Measurements from ENCODE around the gene SPDYE6. TPM values are rescaled to one million over a fixed set of nuclear protein-coding genes. Genes with fewer than 3 reads are reported as not detected.

SPDYE6 gene
- total RNA-seq, 1 donor from 2014 or later = not detected

DNA sequence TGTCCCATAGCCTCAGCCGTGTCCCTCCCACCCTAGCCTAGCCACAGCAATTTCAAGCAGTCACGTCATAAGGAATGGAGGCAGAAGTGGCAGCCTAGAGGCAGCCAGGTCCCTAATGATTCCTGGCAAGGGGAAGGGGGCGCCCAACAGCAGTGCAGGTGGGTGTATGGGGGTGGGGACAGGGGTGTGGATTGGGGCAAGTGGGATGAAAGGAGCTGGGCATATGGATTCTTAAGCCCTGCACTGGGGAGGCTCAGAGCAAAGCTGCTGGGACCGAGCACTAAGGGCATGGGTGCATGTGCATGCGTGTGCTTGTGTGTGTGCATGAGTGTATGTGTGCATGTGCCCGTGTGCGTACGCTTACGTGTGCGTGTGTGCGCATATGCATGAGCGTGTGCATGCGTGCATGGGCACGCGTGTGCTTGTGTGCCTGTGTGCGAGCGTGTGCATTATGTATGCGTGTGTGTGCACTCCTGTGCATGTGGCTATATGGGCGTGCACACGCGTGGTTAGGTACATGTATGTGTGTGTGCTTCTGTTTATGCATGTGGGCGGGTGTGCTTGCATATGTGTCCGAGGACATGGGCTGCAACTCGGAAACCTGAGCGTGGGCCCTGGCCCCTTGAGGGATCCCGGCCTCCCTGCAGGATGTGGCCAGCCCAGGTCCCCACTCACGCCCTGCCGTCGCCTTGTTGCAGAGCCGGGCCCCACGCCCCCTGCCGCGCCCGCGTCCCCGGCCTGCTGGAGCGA, 35.5 kb downstream of the SPDYE6 start:
- H3K9me3 Mint-ChIP-seq (ENCODE audit: low read depth) = no peaks in the 10 kb centered on the region
- no peak overlapping the region for H3K27ac Mint-ChIP-seq
- H3K27me3 Mint-ChIP-seq = peaks cover 15% of the 10 kb centered on the region
- TF ChIP-seq, protein P1, sequence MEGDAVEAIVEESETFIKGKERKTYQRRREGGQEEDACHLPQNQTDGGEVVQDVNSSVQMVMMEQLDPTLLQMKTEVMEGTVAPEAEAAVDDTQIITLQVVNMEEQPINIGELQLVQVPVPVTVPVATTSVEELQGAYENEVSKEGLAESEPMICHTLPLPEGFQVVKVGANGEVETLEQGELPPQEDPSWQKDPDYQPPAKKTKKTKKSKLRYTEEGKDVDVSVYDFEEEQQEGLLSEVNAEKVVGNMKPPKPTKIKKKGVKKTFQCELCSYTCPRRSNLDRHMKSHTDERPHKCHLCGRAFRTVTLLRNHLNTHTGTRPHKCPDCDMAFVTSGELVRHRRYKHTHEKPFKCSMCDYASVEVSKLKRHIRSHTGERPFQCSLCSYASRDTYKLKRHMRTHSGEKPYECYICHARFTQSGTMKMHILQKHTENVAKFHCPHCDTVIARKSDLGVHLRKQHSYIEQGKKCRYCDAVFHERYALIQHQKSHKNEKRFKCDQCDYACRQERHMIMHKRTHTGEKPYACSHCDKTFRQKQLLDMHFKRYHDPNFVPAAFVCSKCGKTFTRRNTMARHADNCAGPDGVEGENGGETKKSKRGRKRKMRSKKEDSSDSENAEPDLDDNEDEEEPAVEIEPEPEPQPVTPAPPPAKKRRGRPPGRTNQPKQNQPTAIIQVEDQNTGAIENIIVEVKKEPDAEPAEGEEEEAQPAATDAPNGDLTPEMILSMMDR (IDR thresholded peaks at IDR 0.05; ENCODE audit: unreplicated experiment) = no peak
- peaks cover 5% of the 10 kb centered on the region for H3K36me3 Mint-ChIP-seq (ENCODE audit: insufficient read depth)
- no peak overlapping the region for H3K4me3 Mint-ChIP-seq (ENCODE audit: low read depth)
- no peak for DNase-seq (ENCODE audit: low spot score, unreplicated experiment)
- H3K4me1 Mint-ChIP-seq (ENCODE audit: low read depth) = no peaks in the 10 kb centered on the region

DNA sequence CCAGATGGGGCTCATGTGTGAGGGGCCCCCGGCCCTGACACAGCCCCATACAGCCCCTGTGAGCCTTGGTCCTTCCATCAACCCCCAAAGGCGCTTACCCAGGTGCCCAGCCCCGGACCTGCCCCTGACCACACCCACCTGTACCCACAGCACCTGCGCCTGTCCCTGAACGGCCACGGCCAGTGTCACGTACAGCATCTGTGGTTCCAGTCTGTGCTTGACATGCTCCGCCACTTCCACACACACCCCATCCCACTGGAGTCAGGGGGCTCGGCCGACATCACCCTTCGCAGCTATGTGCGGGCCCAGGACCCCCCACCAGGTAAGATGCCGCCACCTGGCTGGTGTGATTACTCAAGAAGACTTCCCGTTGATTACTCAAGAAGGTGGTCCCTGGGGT, 36.1 kb downstream of the SPDYE6 start:
- no peak for DNase-seq (ENCODE audit: low spot score, unreplicated experiment)
- Mint-ChIP-seq H3K27ac (no peak overlapping the region), H3K36me3 (ENCODE audit: insufficient read depth) (peaks cover 5% of the 10 kb centered on the region), H3K9me3 (ENCODE audit: low read depth) (no peaks in the 10 kb centered on the region), H3K27me3 (peaks cover 15% of the 10 kb centered on the region), H3K4me1 (ENCODE audit: low read depth) (no peaks in the 10 kb centered on the region), H3K4me3 (ENCODE audit: low read depth) (no peak overlapping the region)
- TF ChIP-seq, protein P1 (IDR thresholded peaks at IDR 0.05; ENCODE audit: unreplicated experiment) = no peak

DNA sequence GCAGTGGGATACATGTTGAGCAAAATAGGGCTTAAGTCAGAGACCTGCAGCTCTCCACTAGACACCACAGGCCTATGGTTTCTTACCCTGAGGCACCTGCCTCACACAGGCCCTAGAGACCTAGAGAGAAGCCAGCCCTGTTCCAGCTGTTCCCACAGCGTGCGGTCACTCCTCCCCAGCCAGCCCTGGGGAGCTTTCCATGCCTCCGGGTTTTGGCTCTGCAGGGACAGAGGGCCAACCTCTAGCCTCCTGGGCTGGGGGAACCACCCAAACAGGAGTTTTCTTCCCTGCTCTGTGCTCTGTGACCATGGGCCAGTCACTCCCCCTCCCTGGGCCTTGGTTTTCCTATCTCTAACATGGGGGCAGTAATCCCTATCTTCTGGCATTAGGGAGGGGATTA, 36.6 kb downstream of the SPDYE6 start:
- Mint-ChIP-seq H3K4me1 (ENCODE audit: low read depth) (no peaks in the 10 kb centered on the region), H3K4me3 (ENCODE audit: low read depth) (no peak overlapping the region), H3K27me3 (peaks cover 15% of the 10 kb centered on the region), H3K27ac (no peak overlapping the region), H3K36me3 (ENCODE audit: insufficient read depth) (peaks cover 7% of the 10 kb centered on the region), H3K9me3 (ENCODE audit: low read depth) (no peaks in the 10 kb centered on the region)
- TF ChIP-seq, protein P1 (IDR thresholded peaks at IDR 0.05; ENCODE audit: unreplicated experiment) = no peak
- no peak for DNase-seq (ENCODE audit: low spot score, unreplicated experiment)

DNA sequence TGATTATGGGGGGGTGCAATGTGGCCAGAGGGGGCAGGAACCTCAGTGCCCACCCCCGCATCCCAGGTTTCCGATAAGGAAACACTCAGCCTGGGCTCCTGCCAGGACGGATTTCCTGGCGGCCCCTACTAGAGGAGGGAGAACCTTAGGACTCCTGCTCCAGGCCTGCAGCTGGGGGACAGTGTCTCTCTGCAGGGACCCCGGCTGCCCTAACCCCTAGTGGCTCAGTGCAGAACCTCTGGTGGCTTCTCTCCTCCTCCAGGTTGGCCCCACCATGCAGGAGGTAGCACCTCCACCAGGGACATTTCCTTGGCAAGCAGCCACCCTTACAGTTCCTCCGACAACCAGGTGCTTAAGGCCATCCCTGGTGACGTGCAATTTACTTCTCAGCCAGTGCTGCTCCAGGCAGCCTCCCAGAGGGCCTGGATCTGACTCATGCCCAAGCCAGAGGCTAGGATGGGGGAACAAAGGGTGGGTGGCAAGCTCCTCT, 37.7 kb downstream of the SPDYE6 start:
- no peak for DNase-seq (ENCODE audit: low spot score, unreplicated experiment)
- H3K27me3 Mint-ChIP-seq = peaks cover 15% of the 10 kb centered on the region
- TF ChIP-seq, protein P1 (IDR thresholded peaks at IDR 0.05; ENCODE audit: unreplicated experiment) = no peak
- H3K4me1 Mint-ChIP-seq (ENCODE audit: low read depth) = no peaks in the 10 kb centered on the region
- H3K4me3 Mint-ChIP-seq (ENCODE audit: low read depth) = no peak overlapping the region
- H3K27ac Mint-ChIP-seq = no peak overlapping the region
- H3K36me3 Mint-ChIP-seq (ENCODE audit: insufficient read depth) = peaks cover 7% of the 10 kb centered on the region
- no peaks in the 10 kb centered on the region for H3K9me3 Mint-ChIP-seq (ENCODE audit: low read depth)

DNA sequence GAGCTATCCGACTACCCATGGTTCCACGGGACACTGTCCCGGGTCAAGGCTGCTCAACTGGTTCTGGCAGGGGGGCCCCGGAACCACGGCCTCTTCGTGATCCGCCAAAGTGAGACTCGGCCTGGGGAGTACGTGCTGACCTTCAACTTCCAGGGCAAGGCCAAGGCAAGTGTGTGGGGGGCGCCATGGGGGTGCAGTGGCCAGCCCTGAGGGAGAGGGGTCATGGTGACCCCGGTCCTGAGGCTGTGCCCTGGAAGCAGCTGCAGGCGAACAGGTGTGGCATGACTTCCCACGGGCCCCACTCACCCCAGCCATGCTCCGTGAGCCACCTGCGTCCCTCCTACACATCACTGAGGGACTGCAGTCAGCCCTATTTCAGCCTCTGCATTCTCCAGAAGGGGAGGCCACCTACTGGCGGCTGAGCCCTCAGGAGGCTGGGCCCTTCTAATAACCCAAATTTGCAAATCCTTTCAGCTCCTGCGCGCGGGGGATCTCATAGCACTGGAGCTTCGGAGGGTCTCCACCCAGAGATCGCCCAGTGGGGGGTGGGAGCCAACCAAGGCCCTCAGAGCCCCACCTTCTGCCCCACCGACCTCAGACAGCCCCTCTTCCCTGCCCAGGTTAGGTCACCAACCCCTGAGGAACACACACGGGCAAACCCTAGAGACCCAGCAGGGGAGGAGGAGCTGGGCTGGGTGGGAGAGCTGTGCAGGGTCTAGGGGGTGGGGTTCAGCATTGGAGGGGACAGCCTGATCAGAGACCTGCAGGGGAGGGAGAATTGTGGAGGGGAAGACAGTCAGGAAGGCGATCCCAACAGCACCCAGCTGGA, 38.8 kb downstream of the SPDYE6 start:
- no peak for DNase-seq (ENCODE audit: low spot score, unreplicated experiment)
- H3K9me3 Mint-ChIP-seq (ENCODE audit: low read depth) = no peaks in the 10 kb centered on the region
- H3K27me3 Mint-ChIP-seq = peaks cover 9% of the 10 kb centered on the region
- no peak overlapping the region for H3K4me3 Mint-ChIP-seq (ENCODE audit: low read depth)
- H3K27ac Mint-ChIP-seq = no peak overlapping the region
- TF ChIP-seq, protein P1 (IDR thresholded peaks at IDR 0.05; ENCODE audit: unreplicated experiment) = no peak
- H3K36me3 Mint-ChIP-seq (ENCODE audit: insufficient read depth) = peaks cover 4% of the 10 kb centered on the region
- H3K4me1 Mint-ChIP-seq (ENCODE audit: low read depth) = no peaks in the 10 kb centered on the region
